Retina (tissue), 1 donor: ENCODE measurements around the gene RIPPLY2.
"Not testable (repeated sequence)": the region's sequence is repeated elsewhere in the genome, so short reads cannot be mapped to it uniquely, and the experiment has no call there.

Source experiments
- DNase-seq: peaks from one replicate; pipeline ENCODE4 v3.0.0-alpha.2; 2016

RIPPLY2 gene

DNA sequence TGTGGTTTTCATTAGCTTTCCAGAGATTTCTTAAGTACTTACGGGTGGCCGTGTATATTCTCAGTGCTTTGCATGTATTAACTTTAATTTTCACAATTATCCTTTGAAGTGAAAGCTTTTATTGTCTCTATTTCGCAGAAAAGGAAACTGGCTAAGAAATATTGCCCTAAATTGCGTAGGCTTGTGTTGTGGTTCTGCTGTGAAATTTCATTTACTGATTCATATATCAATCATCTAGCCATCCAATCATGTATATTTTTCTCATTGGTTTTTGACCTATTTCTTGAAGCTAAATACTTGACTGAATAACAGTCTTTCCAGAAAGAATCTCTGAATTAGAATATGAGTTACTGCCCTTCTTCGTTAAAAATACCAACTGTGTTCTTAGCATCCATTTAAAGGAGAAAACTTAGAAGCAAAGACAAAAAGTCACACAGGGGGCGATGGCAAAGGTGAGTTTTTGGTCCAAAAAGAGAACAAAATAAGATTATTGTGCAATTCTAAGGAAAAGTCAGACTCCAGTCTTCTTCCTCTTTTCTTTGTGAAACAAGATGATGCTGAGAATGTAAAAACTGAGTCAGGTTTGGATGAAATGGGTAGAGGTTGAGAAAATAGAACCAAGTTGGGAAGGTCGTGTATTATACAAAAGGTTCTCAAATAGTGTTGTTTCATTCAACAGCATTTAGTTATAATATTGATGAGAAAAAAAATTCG lies 7.8 kb downstream of the RIPPLY2 start:
- DNase-seq: no peak

DNA sequence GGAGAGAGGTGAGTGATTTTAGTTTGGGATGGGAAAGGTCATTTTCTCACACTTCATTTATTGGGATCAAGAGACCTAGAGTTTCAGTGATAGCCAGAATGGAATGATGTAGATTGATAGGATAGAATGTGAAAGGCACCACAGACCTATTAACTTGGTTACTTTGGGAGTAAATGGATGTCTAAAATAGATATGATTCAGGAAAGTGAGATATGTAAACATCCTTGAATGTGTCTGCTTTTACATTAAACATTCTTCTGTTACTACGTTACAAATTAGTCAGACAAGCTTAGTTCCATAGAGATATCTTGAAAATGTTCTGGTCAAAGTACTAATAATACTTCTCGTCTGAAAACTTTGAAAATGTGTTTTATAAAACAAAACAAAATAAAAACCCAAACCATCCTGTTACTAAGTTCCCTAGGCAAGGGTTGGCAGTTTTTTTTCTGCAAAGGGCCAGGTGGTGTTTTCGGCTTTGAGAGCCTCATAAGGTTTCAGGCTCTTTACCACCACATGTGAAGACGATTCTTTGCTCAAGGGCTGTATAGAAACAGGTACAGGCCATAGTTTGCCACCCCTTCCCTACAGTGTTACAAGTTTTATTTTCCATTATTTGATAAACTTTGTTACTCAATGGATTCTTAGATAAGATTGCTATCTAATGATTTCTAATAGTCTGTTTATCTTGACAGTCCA lies 9.8 kb downstream of the RIPPLY2 start:
- DNase-seq: no peak

DNA sequence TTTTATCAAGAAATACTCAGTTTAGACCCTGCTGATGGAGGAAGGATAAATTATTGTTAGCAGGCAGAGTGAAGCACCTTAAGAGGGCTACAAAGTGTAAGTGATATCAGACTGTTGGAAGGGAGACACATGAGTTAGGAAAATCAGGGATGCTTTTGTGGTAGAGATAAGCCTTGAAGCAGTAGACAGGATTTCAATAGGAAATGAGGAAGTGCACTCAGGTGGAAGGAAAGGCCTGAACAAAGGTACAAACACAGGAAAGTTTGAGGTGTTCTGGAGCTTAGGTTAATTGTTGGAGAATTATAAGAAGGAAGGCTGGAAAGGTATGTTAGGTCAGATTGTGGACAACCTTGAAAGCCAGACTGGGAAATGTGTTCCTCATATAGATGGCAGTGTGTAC lies 13.9 kb downstream of the RIPPLY2 start:
- no peak for DNase-seq

DNA sequence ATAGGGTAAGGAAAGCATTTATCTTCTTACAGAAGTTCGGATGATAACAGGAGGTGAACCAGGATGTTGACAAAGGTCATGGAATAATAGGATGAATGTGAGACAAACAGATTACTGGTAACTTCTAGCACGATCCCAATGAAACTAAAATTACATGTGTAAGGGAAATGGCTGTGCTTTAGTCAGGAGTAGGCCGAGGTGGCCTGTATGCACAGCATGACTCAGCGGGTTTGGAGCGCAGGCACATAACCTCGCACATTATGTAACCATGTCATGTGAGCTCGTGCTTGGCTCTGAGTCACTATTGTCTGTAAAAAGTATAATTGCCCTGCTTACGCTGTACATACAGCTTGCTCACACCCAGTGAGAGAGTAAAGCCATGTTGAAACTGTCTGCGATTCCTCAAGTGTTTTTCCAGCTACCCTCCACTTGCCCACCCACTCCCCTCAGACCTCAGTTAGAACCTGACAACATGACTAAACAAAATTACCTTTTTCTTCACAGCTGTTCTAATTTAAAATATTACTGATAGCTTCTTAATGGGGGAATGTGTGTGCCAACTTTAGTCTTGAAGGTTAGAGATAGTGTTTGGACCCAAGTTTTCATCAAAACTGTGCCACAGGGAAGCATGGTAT lies 14.5 kb downstream of the RIPPLY2 start:
- peak; percentile 37 for DNase-seq

DNA sequence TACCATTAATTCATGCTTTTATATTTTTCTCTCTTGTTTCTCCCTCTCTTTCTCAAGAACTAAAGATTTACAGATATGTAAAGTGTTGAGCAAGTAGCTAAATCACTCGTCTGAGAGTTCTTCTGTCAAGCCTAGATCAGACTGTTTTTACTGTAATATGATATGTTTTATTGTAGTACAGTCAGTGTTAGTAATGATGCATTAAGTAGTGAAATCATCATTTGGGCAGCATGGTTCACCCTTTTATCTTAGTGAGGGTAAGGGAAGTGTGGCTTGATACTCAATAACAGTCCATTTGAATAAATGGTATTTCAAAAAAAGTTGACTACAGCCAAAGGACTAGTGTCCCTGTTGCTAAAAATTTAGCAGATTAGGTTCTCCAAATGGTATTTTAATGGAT lies 15.5 kb downstream of the RIPPLY2 start:
- DNase-seq: no peak

DNA sequence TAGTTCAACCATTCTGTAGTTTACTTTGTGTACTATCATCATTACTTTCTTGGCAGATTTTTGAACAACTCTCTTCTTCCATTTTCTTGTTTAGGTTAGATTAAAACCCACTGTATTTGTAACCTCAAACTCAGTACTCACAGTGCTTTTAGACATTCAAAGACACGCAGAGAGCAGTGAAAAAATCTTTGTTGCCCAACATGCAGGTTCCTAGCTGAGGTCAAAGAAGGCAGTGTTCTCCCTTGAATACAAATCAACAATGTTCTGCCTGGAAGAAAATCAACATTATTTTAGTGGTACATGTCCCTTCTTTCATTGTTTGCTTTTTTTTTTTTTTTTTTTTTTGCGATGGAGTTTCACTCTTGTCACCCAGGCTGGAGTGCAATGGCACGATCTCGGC lies 17.5 kb downstream of the RIPPLY2 start:
- DNase-seq: no peak

DNA sequence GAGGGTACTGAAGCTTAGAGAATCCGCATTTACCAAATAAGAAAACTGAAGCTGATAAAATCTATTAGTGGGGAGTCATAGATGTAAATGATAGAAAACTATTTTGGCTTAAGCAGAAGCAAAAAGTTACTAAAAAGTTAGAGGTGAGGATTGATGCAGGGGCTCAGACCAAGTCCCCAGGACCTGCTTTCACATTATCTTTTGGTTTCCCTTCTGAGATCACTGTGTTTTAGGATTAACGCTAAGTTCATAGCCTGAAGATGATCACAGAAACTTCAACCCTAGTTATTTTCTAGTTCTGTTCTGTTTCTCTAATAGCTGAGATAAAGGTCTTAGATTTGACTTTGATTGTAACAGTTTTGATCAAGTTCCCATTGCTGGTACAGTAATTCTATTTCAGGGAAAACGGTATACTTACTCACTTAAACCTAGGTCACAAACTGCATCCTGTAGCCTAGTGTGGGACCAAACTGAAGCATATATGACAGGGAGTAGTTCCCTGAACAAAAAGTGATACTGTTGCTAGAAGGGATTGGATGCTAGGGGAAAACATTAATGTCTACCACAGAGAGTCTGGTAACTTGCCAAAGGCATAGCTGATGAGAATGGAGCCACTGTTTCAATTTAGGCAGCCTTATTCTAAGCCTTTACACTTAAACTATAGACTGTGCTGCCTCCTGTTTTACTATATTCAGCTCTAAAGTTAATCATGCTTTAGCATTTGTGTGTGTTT lies 19.4 kb downstream of the RIPPLY2 start:
- DNase-seq: no peak

DNA sequence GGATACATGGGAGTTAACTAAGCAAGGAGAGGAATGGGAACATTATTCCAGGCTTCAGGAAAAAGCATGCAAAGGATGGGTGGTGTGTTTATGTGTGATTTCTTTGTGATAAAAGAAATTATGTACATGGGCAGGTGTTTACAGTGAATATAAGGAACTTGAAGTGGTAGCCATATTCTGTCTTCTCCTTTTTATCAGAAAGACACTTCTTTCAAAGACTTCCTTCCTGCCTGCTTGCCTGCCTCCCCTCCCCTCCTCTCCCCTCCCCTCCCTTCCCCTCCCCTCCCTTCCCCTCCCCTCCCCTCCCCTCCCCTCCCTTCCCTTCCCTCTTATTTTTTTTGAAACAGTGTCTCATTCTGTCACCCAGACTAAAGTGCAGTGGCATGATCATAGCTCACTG lies 20.7 kb downstream of the RIPPLY2 start:
- no peak for DNase-seq

DNA sequence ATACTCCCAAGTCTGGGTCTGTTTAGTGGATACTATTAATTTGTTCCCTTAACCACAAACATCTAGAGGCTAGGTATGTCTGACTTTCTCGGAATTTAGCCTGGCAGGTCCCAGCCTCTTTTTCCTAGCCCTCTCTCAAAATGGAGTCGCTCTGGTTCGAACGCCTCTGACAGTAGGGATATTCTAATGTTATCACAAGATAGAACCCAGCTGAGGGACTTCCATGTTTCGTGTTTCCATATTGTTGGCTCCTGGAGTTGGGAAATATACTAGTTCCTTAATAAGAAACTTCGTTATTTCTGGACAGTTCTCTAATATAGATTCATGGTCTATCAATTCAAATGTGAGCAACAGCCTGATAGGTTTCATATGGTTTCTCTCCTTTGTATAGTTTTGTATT lies 22.7 kb downstream of the RIPPLY2 start:
- DNase-seq: no peak

DNA sequence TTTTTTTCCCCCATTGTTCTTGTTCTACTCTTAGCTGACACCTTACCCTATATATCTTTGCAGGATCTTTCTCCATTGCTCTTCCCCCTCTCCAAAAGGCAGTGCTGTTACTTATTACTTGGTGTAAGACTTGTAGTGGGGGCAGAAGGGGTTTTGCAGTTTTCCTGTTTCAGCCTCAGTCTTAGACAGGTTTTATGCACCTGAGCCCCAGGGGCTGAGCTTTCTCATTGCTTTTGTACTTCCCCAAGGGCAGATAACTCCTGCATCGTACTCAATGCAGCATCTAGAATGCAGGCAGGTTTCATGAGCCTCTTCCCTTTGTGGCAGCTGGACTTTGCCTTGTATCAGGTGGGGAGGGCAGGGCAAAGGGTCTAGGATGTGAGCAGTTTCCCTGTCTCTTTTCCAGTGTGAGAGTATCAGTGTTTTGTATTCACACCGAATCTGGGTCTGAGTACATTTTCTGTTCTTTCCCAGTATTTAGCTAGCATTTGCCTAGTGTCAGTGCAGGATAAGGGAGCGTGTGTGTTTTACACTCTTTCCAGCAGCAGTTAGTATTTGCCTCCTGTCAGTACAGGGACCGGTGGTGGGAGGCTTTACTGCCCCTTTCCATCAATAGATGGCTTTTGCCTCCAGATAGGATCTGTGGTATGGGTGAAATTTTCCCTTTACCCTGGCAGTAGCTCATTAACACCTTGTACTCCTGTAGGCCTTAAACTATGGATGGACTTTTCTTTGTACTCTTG lies 25.9 kb downstream of the RIPPLY2 start:
- no peak for DNase-seq

DNA sequence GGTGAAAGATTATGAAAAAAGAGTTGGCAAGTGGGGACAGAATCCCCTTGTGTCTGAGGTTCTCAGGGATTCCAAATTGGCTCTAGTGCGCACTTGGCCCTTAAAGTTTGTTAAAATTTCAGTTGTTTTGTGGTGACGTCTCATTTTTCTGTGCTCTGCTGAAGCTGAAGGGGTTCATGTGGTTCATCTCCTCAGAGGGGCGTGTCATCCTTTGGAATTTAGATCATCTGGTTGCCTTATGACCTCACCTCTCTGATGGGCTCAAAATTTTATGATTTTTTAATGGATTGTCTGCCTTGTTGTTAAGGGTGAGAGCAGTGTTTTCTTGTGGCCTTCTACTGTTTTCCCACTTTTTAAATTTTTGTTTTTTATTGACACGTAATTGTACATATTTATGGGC lies 26.6 kb downstream of the RIPPLY2 start:
- DNase-seq: no peak

DNA sequence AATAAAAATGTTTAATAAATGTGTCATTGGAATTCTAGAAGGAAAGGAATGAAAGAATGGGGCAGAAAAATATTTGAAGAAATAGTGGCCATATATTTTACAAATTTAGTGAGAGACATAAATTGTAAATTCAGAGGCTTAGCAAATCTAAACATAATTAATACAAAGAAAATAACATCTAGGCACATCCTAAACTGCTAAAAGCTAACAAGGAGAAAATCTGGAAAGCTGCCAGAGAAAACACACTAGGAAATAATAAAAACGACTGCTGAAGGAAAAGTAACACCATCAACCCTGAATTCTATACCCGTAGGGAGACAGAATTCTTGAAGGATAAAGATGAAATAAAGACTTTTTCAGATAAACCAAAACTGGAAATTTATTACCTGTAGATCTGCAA lies 30.1 kb downstream of the RIPPLY2 start:
- no peak for DNase-seq

DNA sequence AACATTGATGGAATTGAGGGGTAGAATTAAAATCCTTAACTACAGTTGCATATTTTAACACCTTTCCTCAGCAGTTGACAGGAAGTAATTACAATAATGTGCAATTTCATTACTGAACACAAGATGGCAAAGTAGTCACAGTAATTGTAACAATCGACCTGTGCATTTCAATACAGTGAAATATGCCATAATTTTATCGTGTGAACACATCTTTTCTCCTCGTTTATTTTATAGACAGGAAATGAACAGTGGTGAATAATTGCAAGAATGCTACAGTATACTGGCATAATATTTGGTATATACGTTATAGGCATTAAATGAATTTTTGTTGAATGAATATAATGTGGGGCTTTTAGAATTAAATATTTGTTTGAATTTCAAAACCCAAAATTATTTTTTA lies 31.4 kb downstream of the RIPPLY2 start:
- DNase-seq: no peak

DNA sequence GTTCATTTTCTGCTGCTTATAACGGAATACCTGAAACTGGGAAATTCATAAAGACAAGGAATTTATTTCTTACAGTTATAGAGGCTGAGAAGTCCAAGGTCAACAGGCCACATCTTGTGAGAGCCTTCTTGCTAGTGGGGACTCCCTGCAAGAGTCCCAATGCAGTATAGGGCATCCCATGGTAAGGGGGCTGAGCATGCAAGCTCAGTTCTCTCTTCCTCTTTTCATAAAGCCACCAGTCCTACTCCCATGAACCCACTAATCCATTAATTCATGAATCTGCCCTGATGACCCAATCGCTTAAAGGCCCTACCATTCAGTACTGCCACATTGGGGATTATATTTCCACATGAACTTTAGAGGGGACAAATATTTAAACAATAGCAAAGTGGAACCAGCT lies 32.8 kb downstream of the RIPPLY2 start:
- no peak for DNase-seq

DNA sequence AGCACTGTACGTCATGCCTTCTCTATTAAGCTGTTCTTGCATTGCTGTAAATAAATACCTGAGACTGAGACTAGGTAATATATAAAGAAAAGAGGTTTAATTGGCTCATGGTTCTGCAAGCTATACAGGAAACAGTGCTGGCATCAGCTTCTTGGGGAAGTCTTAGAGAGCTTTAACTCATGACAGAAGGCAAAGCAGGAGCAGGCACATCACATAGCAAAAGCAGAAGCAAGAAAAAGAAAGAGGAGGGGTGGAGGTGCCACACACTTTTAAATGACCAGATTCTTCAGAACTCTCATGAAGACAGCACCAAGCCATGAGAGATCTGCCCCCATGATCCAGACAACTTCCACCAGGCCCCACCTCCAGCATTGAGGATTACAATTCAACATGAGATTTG lies 36.5 kb downstream of the RIPPLY2 start:
- no peak for DNase-seq

DNA sequence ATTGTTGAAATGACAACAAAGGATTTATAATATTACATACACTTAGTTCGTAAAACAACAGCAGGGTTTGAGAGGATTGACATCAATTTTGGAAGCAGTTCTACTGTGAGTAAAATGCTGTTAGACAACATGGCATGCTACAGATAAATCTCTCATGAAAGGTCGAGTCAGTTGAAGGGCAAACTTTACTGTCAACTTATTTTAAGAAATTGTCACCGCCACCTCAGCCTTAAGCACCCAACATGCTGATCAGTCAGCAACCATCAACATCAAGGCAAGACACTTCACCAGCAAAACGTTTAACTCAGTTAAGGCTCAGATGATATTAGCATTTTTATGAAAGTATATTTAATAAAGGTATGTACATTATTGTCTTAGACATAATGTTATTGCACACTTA lies 37.4 kb downstream of the RIPPLY2 start:
- DNase-seq: no peak

DNA sequence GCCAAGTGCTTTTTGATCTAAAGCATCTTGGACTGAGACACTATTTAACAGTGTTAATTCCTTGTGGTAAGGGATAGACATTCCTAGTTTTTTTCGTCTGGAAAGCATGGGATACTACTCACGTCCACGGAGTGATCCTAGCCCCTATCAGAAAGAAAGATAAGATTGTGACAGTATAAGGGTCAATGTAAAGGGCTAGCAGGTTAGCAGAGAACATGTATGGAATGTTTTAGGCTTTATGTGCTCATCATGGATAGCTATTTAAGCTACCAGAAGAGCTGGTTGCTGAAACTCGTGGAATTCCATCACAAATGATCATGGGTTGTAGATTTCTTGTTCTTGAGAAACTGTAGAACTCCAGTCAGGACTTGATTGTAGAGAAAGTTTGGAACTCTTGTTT lies 38.4 kb downstream of the RIPPLY2 start:
- no peak for DNase-seq

DNA sequence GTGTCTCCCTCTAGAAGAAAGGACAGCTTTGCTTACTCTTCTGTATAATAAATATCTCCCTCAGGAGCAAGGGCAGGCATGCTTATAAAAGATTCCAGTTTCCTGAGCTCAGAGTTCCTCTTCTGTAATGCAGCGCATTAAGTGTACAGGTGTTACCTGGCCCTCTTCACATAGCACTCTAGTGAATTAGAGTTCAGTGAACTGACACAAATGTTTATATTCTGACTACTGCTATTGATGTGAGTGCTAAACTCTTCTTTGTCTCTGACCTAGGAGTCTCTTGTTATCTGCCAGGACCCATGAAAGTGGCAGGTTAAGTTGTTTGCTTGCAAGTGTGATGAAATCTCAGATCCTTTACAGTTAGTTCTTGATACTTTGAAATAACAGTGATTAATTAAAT lies 39.9 kb downstream of the RIPPLY2 start:
- DNase-seq: no peak

DNA sequence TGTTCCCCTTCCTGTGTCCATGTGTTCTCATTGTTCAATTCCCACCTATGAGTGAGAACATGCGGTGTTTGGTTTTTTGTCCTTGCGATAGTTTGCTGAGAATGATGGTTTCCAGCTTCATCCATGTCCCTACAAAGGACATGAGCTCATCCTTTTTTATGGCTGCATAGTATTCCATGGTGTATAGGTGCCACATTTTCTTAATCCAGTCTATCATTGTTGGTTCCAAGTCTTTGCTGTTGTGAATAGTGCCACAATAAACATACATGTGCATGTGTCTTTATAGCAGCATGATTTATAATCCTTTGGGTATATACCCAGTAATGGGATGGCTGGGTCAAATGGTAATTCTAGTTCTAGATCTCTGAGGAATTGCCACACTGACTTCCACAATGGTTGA lies 43.9 kb downstream of the RIPPLY2 start:
- not testable (repeated sequence) for DNase-seq

DNA sequence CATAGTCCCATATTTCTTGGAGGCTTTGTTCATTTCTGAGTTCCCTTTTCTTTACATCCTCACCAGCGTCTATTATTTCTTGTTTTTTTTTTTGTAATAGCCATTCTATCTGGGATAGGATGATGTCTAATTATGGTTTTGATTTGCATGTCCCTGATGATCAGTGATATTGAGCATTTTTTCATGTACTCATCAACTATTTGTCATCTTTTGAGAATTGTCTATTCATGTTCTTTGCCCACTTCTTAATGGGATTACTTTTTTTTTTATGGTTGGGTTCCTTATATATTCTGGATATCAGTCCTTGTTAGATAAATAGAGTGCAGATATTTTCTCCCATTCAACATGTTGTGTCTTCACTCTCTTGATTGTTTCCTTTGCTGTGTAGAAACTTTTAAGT lies 48.5 kb downstream of the RIPPLY2 start:
- no peak for DNase-seq

DNA sequence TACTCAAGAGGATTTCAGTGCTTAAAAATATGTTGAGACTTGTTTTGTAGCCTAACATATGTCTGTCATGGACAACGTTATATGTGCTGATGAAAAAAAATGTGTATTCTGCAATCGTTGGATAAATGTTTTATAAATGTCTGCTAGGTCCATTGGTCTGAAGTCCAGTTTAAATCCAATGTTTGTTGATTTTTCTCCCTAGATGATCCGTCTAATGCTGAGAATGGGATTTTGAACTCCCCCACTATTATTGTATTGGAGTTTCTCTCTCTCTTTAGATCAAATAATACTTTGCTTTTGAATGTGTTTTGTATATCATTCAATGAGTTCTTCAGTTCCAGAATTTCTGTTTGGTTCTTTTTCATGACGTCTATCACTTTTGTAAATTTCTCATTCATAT lies 51.2 kb downstream of the RIPPLY2 start:
- DNase-seq: no peak

DNA sequence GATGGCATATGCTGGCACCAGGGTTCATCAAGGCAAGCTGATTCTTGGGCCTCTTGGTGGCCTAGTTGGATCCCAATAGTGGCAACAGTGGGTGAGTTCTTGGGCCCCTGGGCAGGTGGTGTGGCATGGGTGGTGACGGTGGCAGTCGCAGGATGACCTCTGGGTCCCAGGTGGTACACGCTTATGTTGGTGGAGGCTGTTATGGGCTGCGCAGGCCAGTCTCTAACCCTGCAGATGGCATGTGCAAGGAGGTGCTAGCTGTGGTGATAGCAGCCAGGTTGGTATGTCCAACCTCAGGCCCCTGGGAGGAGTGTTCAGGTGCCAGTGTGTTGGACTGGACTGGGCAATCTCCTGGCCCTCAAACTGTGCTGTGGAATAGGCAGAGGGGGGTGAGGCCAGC lies 52.5 kb downstream of the RIPPLY2 start:
- DNase-seq: no peak
